ENCODE measurements around the gene TACR1.

DNA sequence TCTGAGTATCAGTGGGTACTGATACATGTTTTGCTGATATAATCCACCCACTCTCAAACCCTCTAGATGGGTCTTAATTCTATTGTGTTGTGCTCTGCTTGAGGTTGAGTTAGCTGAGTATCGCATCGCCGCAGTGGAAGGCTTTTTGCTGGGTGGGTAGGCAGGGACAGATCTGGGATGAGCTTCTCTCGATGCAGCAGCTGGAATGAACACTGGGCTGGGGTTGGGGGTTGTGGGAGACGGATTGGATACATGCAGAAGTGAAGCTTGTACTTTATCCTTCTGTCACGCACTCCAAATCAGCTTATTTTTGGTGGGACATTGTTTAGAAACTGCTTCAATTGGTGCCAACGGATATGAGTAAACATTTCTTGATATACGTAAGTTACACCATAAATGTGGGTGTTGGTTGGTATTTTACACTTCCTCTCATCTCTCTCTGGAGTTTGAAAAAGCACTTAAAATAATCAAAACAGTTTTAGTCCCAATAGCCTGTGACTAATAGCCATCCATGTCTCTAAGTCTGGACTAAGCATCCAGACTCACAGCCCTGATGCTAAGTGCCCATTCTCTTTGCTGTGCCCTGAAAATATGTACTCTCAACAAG lies 133.8 kb downstream of the TACR1 start:
- TF ChIP-seq, protein P1, sequence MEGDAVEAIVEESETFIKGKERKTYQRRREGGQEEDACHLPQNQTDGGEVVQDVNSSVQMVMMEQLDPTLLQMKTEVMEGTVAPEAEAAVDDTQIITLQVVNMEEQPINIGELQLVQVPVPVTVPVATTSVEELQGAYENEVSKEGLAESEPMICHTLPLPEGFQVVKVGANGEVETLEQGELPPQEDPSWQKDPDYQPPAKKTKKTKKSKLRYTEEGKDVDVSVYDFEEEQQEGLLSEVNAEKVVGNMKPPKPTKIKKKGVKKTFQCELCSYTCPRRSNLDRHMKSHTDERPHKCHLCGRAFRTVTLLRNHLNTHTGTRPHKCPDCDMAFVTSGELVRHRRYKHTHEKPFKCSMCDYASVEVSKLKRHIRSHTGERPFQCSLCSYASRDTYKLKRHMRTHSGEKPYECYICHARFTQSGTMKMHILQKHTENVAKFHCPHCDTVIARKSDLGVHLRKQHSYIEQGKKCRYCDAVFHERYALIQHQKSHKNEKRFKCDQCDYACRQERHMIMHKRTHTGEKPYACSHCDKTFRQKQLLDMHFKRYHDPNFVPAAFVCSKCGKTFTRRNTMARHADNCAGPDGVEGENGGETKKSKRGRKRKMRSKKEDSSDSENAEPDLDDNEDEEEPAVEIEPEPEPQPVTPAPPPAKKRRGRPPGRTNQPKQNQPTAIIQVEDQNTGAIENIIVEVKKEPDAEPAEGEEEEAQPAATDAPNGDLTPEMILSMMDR (IDR thresholded peaks at IDR 0.05), result no peak
- TF ChIP-seq EP300 (IDR thresholded peaks at IDR 0.05), result no peak
